Panc1 (cell line): ENCODE data around the gene RIC1.
"Not testable (repeated sequence)": the region's sequence is repeated elsewhere in the genome, so short reads cannot be mapped to it uniquely, and the experiment has no call there.

Experiments used
- CTCF ChIP-seq: fragments of 450-650 bp; IDR thresholded peaks from 2 replicates; pipeline ENCODE4 v1.5.1; 2017; ENCODE audit warnings: mild to moderate bottlenecking
- POLR2AphosphoS5 ChIP-seq: IDR thresholded peaks from 2 replicates; pipeline ENCODE4 v1.6.1; 2012; ENCODE audit warnings: mild to moderate bottlenecking, low read depth, low read length, moderate library complexity
- REST ChIP-seq, 2 experiments: IDR thresholded peaks; 2 replicates each; pipeline ENCODE4 v1.6.1; 2011 to 2012; ENCODE audit warnings: low read depth in 2 of 2, control low read depth in 1 of 2, low read length in 1 of 2, mild to moderate bottlenecking in 1 of 2, moderate library complexity in 1 of 2; ENCODE audit not compliant: insufficient read depth in 1 of 2
- SIN3A ChIP-seq: IDR thresholded peaks from 2 replicates; pipeline ENCODE4 v1.6.1; 2012; ENCODE audit warnings: low read depth, mild to moderate bottlenecking, low read length, moderate library complexity, borderline replicate concordance; ENCODE audit not compliant: insufficient read depth
- TCF7L2 ChIP-seq: IDR thresholded peaks from 2 replicates; pipeline ENCODE4 v1.6.1; 2011; ENCODE audit warnings: mild to moderate bottlenecking, low read depth, low read length, inconsistent platforms

GRCh38 chr9:5717434-5717833 is 88.5 kb downstream of the RIC1 start:
- not testable (repeated sequence) for TF ChIP-seq CTCF; POLR2AphosphoS5; TCF7L2; REST (IDR thresholded peaks at IDR 0.05; ENCODE audit: insufficient read depth in 1 of 2, low read depth in 2 of 2, low read length in 1 of 2); SIN3A
